PC-3 (cell line): Measurements from ENCODE around the gene LIMS1.

Experiments
- CTCF ChIP-seq: fragments of 300-600 bp; sonication (generic); conservative IDR thresholded peaks from 2 replicates; pipeline ENCODE4 v1.5.1; 2017; ENCODE audit warnings: antibody characterized with exemption, low read depth, mild to moderate bottlenecking, low read length
- EZH2 ChIP-seq: fragments of 300-600 bp; sonication (generic); IDR thresholded peaks from one replicate; pipeline ENCODE4 v1.6.1; 2017; ENCODE audit warnings: antibody characterized with exemption, mild to moderate bottlenecking, low read length; ENCODE audit not compliant: unreplicated experiment

GRCh38 chr2:108719149-108720044, 185.1 kb downstream of the LIMS1 start, which contains the start of gene RANBP2:
- no peak for TF ChIP-seq EZH2
- TF ChIP-seq CTCF, result no peak
